Skeletal muscle cell (primary cell): ENCODE measurements around the gene TREM1.
"Not testable (repeated sequence)": the region's sequence is repeated elsewhere in the genome, so short reads cannot be mapped to it uniquely, and the experiment has no call there.

ENCODE experiments used
- DNase-seq: peaks from one replicate; pipeline ENCODE4 v3.0.0-alpha.2; 2010; ENCODE audit warnings: low read depth
- H3K4me3 ChIP-seq: 2 replicates; pipeline ENCODE4 v1.5.1; 2011; ENCODE audit warnings: low read depth, mild to moderate bottlenecking, control low read depth, low read length, moderate library complexity

Gene TREM1

DNA sequence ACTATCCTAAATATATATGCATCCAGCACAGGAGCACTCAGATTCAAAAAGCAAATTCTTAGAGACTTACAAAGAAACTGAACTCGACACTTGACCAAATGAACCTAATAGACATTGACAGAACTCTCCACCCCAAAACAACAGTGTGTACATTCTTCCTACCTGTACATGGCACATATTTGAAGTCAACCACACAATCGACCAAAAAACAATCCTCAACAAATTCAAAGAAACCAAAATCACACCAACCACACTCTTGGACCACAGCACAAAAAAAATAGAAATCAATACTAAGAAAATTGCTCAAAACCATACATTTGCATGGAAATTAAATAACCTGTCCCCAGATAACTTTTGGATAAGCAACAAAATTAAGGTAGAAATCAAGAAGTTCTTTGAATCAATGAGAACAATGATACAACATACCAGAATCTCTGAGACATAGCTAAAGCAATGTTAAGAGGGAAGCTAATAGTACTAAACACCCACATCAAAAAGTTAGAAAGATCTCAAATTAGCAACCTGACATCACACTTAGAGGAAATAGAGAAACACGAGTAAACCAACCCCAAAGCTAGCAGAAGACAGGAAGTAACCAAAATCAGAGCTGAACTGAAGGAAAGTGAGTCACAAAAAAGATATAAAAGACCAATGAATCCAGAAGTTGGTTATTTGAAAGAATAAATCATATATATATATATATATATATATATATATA lies 12.5 kb upstream of the TREM1 start:
- no peak for DNase-seq

DNA sequence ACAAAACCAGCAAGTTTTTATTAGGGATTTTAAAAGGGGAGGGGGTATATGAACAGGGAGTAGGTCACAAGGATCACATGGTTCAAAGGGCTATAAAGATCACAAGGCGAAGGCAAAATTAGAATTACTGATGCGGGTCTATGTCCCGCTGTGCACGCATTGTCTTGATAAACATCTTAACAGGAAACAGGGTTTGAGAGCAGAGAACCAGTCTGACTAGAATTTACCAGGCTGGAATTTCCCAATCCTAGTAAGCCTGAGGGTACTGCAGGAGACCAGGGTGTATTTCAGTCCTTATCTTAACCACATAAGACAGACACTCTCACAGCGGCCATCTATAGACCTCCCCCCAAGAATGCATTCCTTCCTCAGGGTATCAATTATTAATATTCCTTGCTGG lies 10.8 kb upstream of the TREM1 start:
- not testable (repeated sequence) for DNase-seq

More for the DNA sequence above, 12.5 kb upstream of the TREM1 start:
- no peak overlapping the region for H3K4me3 ChIP-seq

DNA sequence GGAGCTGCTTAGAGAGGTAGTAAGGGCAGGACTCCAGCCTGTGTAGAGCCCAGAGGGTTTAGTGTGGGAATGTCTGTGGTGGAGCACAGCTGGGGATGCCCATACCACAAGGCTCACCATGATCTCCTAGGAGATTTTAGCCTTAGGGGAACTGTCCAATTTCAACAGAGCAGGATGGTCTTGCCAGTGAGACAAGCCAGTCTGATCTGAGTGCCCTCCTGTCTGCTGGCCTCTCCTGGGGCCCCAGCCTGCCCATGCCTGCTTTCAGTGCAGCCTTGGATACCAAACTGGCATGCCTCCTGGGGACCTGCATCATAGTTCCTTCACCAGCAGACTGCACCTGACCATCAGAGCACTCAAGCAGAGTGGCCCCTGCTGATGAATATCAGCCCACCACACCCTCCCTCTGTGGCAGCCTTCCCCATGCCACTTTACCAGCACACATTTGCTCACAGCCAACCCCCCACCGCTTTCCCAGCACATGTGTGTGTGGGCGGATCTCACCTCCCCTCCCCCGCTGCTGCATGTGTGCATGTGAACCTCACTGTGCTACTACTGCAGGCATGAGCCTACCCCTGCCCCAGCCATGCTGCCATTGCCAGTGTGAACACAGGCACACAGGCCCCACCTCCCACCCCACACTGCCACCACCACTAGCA lies 7.9 kb upstream of the TREM1 start:
- no peak overlapping the region for H3K4me3 ChIP-seq
- no peak for DNase-seq

More for the DNA sequence above, 10.8 kb upstream of the TREM1 start:
- H3K4me3 ChIP-seq = not testable (repeated sequence)

DNA sequence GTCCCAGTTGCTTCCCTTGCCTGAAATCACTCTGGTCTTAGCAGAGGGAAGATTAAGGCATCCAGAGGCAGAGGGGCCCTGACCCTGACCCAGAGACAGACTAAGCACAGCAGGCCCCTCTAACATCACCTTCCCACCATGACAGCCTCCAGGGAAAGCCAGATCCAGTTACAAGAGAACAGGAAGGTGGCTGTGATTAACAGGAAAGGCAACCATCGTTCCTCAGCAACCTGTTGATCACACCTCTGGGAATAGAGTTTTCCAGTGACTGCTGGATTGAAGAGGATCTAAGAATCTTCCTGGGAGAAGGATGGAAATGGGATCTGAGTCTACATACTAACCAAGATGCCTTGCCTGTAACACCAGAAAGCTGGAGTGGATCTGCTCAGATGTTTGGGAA lies 5.2 kb upstream of the TREM1 start:
- H3K4me3 ChIP-seq = no peak overlapping the region
- DNase-seq = no peak

DNA sequence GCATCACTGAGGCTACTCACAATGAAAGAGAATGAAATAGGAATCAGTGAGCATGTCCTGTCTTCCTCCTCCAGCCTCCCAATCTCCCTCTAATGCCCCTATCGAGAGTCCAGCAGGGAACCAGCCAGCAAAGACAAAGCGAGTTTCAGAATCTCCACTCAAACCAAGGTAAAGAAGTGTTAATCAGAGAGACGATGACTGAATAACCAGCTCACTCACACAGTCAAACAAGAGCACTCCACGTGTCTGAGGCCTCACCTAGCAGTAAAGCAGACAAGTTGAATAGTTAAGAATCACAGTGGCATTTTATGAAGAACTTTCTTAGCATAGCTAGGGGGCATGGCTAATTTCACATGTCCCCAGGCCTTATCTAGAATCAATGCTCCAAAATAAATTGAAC lies 3.3 kb upstream of the TREM1 start:
- no peak for DNase-seq
- H3K4me3 ChIP-seq = no peak overlapping the region

GRCh38 chr6:41288754-41289129 lies 2.3 kb upstream of the TREM1 start:
- H3K4me3 ChIP-seq = no peak overlapping the region
- no peak for DNase-seq

DNA sequence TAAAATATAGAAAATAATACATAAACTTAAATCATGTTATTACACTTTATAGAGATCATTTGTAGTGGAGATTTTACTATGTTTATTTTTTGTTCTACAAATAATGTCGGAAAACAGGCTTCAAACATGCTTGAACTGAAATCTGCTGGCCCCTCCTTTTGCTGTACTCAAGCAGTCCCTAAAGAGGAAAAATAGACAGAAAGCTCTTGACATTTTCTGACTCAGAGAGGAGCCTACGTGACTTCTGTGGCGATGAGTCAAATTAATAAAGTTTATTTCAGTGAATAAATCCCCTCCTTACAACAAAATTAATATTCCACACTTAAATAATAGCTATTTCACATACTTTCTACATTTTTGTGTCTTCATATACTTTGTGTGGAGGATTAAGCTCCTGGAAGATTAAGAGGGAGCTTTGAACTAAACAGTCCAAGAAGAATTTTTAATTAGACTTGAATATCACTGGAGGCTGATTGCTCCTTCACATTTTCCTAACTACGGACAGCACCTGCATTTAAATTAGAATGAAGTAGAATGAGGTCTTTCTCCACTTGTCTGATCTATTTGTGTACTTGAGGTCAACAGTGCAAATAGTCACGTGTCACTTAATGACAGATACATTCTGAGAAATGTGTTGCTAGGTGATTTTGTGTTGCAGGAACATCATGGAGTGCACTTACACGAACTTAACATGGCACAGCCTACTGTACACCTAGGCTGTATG lies 1.7 kb upstream of the TREM1 start:
- no peak overlapping the region for H3K4me3 ChIP-seq
- peak; percentile 44 for DNase-seq

DNA sequence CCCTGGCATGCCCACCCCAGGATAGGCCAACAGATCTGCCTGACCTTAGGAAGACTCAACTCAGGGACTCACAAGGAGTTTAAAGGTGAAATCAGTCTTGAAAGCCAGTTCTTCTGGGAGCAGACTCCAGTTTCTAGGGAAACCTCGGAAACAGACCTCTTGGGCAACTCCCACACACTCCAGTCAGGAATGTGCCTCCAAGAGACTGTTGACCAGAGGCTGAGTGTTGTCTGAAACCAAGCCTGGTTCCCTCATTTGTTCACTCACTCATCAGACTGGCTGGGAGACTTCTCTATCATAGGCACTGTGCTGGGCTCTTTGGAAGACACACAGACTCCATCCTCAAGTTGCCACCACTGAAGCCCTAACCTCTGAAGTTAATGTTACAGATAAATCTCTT lies 1.8 kb downstream of the TREM1 start:
- peak; percentile 41 for DNase-seq
- H3K4me3 ChIP-seq = no peak overlapping the region

- no peak for DNase-seq
- no peak overlapping the region for H3K4me3 ChIP-seq
Observed at GRCh38 chr6:41283600-41283999, 2.9 kb downstream of the TREM1 start.

DNA sequence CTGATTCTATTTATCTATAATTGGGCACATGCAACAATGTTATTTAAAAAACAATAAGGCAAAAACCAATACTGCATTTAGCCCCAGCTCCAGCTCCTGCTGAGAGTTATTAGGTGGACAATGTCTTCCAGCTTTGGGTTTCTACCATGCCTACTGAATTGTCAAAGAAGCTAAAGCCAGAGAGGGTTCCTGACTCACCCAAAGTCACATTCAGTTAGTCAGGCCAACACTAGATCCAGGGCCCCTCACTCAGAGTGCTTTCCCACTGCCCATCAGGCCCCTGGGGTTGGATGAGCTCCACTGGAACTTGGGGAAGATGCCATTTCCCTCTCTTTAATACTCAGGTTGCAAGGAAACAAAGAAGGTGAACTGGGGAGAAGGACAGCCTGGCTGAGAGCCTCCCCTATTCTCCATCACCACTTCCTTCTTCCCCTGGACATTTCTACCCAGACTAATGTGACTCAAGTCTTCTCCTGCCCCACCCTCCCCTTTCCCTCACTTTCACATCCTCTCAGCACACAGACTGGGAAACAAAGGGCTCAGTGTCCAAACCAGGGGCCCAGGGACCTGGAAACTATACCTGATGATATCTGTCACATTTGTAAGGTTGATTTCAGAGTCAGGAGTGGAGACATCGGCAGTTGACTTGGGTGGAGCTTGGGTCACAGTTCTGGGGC lies 6.0 kb downstream of the TREM1 start:
- no peak overlapping the region for H3K4me3 ChIP-seq
- DNase-seq = no peak

- DNase-seq = peak; percentile 25
Observed at GRCh38 chr6:41278699-41279405, 7.6 kb downstream of the TREM1 start.

DNA sequence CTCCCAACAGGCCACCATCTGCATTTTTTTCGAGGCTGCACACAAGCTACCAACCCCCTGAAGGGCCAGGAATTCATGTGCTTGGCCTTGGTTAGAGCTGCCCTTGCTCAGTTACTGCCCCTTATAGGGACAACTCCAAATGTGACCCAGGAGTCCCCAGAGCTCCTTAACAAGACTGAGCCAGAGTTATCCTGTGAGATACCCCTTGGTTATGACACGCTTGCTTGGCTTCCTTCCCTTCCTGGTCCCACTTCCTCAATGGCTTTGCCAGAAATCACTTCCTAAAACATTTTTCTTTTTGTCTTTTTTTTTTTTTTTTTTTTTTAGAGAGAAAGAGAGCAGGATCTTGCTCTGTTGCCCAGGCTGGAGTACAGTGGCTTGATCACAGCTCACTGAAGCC lies 8.9 kb downstream of the TREM1 start:
- H3K4me3 ChIP-seq = no peak overlapping the region
- no peak for DNase-seq

More at GRCh38 chr6:41278699-41279405, 7.6 kb downstream of the TREM1 start:
- H3K4me3 ChIP-seq = no peak overlapping the region

- no peak overlapping the region for H3K4me3 ChIP-seq
- no peak for DNase-seq
Observed at GRCh38 chr6:41275489-41275888, 11.0 kb downstream of the TREM1 start.

DNA sequence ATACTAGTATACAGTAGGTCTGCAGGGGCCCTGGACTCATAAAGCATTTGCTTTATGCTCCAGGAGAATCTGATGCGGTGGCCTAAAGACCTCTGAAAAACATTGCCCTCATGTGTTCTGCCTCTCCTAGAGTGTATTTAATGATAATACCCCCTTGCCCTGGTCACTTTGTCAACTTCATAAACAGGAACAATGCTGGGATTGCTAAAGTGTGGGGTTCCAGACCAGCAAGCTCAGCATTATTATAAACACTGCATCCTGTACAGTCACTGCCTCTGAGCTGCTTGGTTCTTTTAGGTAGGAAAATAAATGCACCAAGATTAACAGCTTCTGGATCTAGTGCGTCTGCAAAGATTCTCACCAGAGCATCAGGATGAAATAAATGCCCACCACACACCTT lies 12.2 kb downstream of the TREM1 start:
- H3K4me3 ChIP-seq = no peak overlapping the region
- DNase-seq = no peak

- no peak for DNase-seq
- no peak overlapping the region for H3K4me3 ChIP-seq
Observed at GRCh38 chr6:41273714-41274113, 12.8 kb downstream of the TREM1 start.

DNA sequence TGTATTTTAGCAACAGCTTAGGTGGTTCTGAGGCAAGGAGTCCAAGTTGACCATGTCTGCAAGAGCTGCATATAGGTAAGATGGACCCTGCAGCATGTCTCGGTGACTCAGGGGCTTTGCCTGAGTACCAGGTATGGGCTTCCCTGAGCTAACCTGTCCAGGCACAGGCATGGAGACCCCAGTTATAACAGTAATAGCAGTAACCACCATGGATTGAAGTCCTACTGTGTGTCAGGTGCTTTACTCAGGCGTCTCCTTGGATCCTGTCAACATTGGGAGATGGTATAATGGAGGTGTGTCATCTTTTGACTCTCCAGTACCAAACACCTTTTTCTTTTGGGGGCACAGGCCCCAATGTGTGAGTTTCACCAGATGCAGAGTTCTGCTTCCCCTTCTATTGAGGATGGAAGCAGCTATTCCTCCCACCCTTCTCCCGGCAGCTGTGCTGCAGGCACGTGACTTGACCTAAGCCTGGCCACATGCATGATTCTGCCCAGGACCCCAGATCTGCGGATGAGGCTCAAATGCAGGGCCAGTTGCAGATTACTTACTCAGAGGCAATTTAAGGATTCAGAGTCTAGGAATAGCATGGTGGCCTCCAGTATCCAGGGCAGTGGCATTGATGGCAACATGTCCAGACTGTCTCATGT lies 13.8 kb downstream of the TREM1 start:
- no peak for DNase-seq
- H3K4me3 ChIP-seq = no peak overlapping the region

GRCh38 chr6:41271901-41272395 lies 14.5 kb downstream of the TREM1 start:
- no peak for DNase-seq
- H3K4me3 ChIP-seq = no peak overlapping the region

- DNase-seq = no peak
- no peak overlapping the region for H3K4me3 ChIP-seq
Observed at GRCh38 chr6:41269716-41270115, 16.8 kb downstream of the TREM1 start.

DNA sequence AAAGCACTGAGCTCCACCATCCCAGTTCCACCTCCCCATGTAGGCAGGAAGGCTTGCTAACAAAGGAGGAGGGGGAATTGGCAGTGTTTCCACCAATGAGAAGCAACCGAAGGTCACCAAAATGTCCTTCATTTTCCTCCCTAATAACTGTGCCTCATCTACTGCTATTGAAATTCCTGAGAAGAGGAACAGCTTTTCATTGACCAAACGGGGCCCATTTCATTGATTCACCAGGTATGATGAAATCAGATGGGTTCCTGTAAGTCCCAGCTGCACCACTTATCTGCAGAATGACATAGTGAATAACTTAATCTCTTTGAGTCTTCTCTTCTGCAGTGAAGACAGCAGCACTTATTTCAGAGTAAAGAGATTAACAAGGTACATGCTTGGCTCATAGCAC lies 17.3 kb downstream of the TREM1 start:
- DNase-seq = no peak

More for the DNA sequence above, 17.3 kb downstream of the TREM1 start:
- H3K4me3 ChIP-seq = no peak overlapping the region
